ENCODE data around the gene LY6G6D.

- TF ChIP-seq, protein P1, sequence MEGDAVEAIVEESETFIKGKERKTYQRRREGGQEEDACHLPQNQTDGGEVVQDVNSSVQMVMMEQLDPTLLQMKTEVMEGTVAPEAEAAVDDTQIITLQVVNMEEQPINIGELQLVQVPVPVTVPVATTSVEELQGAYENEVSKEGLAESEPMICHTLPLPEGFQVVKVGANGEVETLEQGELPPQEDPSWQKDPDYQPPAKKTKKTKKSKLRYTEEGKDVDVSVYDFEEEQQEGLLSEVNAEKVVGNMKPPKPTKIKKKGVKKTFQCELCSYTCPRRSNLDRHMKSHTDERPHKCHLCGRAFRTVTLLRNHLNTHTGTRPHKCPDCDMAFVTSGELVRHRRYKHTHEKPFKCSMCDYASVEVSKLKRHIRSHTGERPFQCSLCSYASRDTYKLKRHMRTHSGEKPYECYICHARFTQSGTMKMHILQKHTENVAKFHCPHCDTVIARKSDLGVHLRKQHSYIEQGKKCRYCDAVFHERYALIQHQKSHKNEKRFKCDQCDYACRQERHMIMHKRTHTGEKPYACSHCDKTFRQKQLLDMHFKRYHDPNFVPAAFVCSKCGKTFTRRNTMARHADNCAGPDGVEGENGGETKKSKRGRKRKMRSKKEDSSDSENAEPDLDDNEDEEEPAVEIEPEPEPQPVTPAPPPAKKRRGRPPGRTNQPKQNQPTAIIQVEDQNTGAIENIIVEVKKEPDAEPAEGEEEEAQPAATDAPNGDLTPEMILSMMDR (IDR thresholded peaks at IDR 0.05), result no peak
- no peak for TF ChIP-seq EZH2 (IDR thresholded peaks at IDR 0.05; ENCODE audit: borderline replicate concordance, insufficient read depth, low read depth, low read length, poor library complexity, severe bottlenecking)
Observed at GRCh38 chr6:31700740-31701401, 14.3 kb upstream of the LY6G6D start.
